IPS DF 4.7 (cell line): Measurements from ENCODE around the gene SMC3.

Experiments
- DNase-seq: peaks from one replicate; pipeline ENCODE4 v3.0.0-alpha.2; 2013; ENCODE audit warnings: low spot score; ENCODE audit errors: extremely low read depth

The SMC3 gene

GRCh38 chr10:110544958-110545537 is 22.4 kb upstream of the SMC3 start:
- no peak for DNase-seq

GRCh38 chr10:110546077-110546476 is 21.4 kb upstream of the SMC3 start:
- no peak for DNase-seq

GRCh38 chr10:110546499-110547110 is 20.9 kb upstream of the SMC3 start:
- DNase-seq, result no peak

GRCh38 chr10:110547139-110547761 is 20.2 kb upstream of the SMC3 start:
- DNase-seq, result no peak

- no peak for DNase-seq
Measured at GRCh38 chr10:110548002-110548401, 19.5 kb upstream of the SMC3 start.

- DNase-seq, result no peak
Measured at GRCh38 chr10:110549211-110549610, 18.3 kb upstream of the SMC3 start.

GRCh38 chr10:110553905-110554304 is 13.6 kb upstream of the SMC3 start:
- no peak for DNase-seq

- no peak for DNase-seq
Measured at GRCh38 chr10:110556296-110556695, 11.2 kb upstream of the SMC3 start.

GRCh38 chr10:110556969-110557601 is 10.4 kb upstream of the SMC3 start:
- DNase-seq, result no peak

GRCh38 chr10:110558041-110558440 is 9.5 kb upstream of the SMC3 start:
- no peak for DNase-seq

GRCh38 chr10:110560012-110560411 is 7.5 kb upstream of the SMC3 start:
- DNase-seq, result no peak

- DNase-seq, result no peak
Measured at GRCh38 chr10:110561292-110561691, 6.2 kb upstream of the SMC3 start.

- DNase-seq, result no peak
Measured at GRCh38 chr10:110562348-110562747, 5.1 kb upstream of the SMC3 start.

GRCh38 chr10:110563132-110563531 is 4.4 kb upstream of the SMC3 start:
- no peak for DNase-seq

- no peak for DNase-seq
Measured at GRCh38 chr10:110566472-110567200, 859 bp upstream of the SMC3 start.

- no peak for DNase-seq
Measured at GRCh38 chr10:110568055-110568735, 700 bp downstream of the SMC3 start.

GRCh38 chr10:110569122-110569521 is 1.6 kb downstream of the SMC3 start:
- no peak for DNase-seq

GRCh38 chr10:110569736-110570135 is 2.2 kb downstream of the SMC3 start:
- DNase-seq, result no peak

- no peak for DNase-seq
Measured at GRCh38 chr10:110571093-110571743, 3.7 kb downstream of the SMC3 start.

- no peak for DNase-seq
Measured at GRCh38 chr10:110572862-110573261, 5.4 kb downstream of the SMC3 start.

GRCh38 chr10:110574420-110574819 is 6.9 kb downstream of the SMC3 start:
- DNase-seq, result no peak
